Immature natural killer cell (primary cell): ENCODE results near the gene NEURL1. TPM values are rescaled to one million over a fixed set of nuclear protein-coding genes. Genes with fewer than 3 reads are reported as not detected.
"Not testable (repeated sequence)": the region's sequence is repeated elsewhere in the genome, so short reads cannot be mapped to it uniquely, and the experiment has no call there.

Experiments used
- DNase-seq, 3 donors: peaks; one replicate each; pipeline ENCODE4 v3.0.0; 2022; ENCODE audit warnings: mixed read lengths in 1 of 3
- H3K27ac Mint-ChIP-seq, 6 donors: one replicate each; pipeline ENCODE4 v1.8.0; 2020; ENCODE audit warnings: mixed read lengths in 6 of 6, mild to moderate bottlenecking in 5 of 6, inconsistent platforms in 4 of 6, moderate library complexity in 3 of 6
- H3K27me3 Mint-ChIP-seq, 3 donors: one replicate each; pipeline ENCODE4 v1.8.0; 2020 to 2021; ENCODE audit warnings: low read depth in 3 of 3, mild to moderate bottlenecking in 3 of 3, mixed read lengths in 3 of 3, moderate library complexity in 3 of 3, inconsistent platforms in 1 of 3
- H3K36me3 Mint-ChIP-seq, 3 donors: one replicate each; pipeline ENCODE4 v1.8.0; 2020; ENCODE audit warnings: mixed read lengths in 3 of 3, inconsistent platforms in 2 of 3, mild to moderate bottlenecking in 2 of 3
- H3K4me1 Mint-ChIP-seq, 2 donors: one replicate each; pipeline ENCODE4 v1.8.0; 2020; ENCODE audit warnings: inconsistent platforms in 2 of 2, mild to moderate bottlenecking in 2 of 2, mixed read lengths in 2 of 2, moderate library complexity in 1 of 2
- H3K4me3 Mint-ChIP-seq, 5 donors: one replicate each; pipeline ENCODE4 v1.8.0; 2020; ENCODE audit warnings: mild to moderate bottlenecking in 5 of 5, mixed read lengths in 5 of 5, inconsistent platforms in 3 of 5, moderate library complexity in 3 of 5
- H3K9me3 Mint-ChIP-seq, 6 donors: one replicate each; pipeline ENCODE4 v1.8.0; 2020; ENCODE audit warnings: mild to moderate bottlenecking in 6 of 6, mixed read lengths in 6 of 6, inconsistent platforms in 4 of 6, moderate library complexity in 3 of 6
- polyA plus RNA-seq, 3 donors: library from polyadenylated mRNA; unstranded; fragments of 300-500 nt; fragmentation: Illumina TruSeq; gene quantifications; one replicate each; pipeline ENCODE4 v1.2.3, GENCODE V29; 2021

NEURL1 gene
- polyA plus RNA-seq, 3 donors from 2014 or later, result 0.07 to 0.35 TPM; not detected in 1

DNA sequence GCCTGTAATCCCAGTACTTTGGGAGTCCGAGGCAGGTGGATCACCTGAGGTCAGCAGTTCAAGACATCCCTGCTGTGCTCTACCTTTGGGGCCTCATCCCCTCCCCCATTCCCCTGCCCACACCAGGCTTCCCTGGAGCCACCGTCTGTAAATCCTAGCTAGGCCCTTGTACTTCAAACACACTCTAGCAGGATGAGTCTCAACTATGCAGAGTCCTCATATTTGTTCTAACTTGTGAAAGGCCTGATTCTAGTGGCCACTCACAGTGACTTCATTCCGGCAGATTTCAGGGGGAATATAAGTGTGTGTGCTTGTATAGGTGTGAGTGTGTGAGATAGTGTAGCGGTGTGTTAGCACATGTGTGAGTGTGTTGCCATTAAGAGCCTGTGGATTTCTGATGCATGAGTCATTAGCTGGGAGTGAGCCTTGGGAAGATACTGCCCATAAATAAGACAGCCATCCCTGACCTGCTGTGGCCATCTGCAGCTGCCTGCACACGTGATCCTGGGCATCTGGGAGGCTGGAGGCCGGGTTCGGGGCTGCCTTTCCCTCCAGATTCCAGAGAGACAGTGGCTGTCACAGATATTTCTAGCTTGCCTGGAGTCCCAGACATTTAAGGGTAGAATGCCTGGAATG, 1.7 kb upstream of the NEURL1 start:
- H3K36me3 Mint-ChIP-seq, result no peaks in the 10 kb centered on the region
- H3K9me3 Mint-ChIP-seq, result no peaks in the 10 kb centered on the region
- H3K27me3 Mint-ChIP-seq, result peaks cover 16 to 20% (median 16%) of the 10 kb centered on the region in 3 donors
- peak overlapping the region in 3 of 5 donors; percentile 14 to 22 (median 15) for H3K4me3 Mint-ChIP-seq
- no peak overlapping the region for H3K27ac Mint-ChIP-seq
- peaks cover 8 to 13% of the 10 kb centered on the region in 2 donors for H3K4me1 Mint-ChIP-seq
- DNase-seq, result no peak

DNA sequence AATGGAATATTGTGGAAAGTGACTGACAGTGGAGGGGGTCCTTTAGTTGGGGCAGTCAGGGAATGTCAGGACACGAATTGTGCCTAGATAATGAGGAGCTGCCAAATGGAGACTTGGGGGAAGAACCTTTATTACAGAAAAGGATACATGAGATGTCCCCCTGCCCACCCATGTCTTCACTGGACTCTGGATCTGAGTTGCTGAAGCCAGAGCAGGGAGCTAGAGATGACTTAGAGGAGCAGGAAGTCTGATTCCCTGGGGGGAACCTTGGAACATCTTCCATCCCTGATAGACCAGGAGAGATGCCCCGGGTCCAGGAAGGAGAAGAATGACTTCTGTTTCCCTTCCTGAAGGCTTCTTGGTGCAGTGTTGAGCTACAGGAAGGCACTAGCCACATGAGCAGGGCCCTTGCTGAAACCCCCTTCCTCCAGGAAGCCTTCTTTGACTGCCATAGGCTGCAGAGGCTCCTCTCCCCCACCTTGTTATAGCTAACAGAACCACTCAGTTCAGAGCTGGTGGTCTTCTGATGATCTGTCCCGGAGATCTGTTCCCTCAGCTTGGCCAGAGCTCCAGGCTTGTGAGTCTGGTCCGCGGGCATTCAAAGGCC, 747 bp upstream of the NEURL1 start:
- Mint-ChIP-seq H3K27me3 (peaks cover 19 to 21% (median 20%) of the 10 kb centered on the region in 3 donors), H3K9me3 (no peaks in the 10 kb centered on the region), H3K36me3 (no peaks in the 10 kb centered on the region), H3K4me1 (peaks cover 8 to 13% of the 10 kb centered on the region in 2 donors), H3K27ac (no peak overlapping the region), H3K4me3 (peak overlapping the region; percentile 57 to 78 (median 73))
- no peak for DNase-seq

DNA sequence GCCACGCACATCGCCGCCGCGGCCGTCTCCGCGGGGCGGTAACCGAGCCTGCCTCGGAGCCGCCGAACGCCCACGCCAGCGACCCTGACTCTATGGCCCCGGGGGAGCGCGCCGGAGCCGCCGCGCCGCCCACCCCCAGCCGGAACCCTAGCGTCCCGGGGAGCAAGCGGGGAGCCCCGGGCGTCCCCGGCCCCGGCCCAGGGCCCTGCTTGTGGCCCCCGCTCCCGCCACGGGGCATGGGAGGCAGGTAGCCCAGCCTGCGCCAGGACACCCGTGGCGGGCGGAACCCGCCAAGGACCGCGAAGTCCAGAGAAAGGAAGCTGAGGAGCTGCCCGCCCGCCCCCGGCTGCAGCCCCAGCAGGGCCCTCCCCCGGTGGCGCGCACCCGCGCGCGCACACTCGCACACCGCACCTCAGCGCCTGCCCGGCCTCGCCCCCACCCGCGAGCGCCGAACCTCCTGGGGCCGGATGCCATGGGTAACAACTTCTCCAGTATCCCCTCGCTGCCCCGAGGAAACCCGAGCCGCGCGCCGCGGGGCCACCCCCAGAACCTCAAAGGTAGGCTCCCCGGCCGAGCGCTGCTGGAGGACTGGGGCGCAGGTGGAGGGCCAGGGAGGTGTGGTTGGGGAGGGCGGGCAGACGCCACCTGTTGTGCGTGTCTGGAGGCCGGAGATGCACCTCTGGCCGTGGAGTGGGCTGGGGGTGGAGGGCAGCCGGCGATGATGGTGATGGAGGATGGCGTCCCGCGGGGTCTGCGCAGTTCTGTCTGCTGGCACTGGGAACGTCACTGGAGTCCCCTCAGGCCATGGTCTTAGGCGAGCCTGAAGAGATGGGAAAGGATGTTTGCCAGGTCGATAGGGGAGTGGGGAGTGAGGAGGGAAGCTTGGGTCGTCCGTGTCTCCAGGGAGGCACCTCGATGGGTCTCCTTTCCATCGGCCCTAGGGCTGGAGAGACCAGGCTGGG, 692 bp downstream of the NEURL1 start:
- no peaks in the 10 kb centered on the region for H3K9me3 Mint-ChIP-seq
- H3K36me3 Mint-ChIP-seq, result no peaks in the 10 kb centered on the region
- DNase-seq, result peak; percentile 18 to 46 (median 31)
- H3K27ac Mint-ChIP-seq, result no peak overlapping the region
- H3K4me1 Mint-ChIP-seq, result peaks cover 8 to 13% of the 10 kb centered on the region in 2 donors
- peaks cover 16 to 19% (median 18%) of the 10 kb centered on the region in 3 donors for H3K27me3 Mint-ChIP-seq
- peak overlapping the region; percentile 51 to 67 (median 62) for H3K4me3 Mint-ChIP-seq

DNA sequence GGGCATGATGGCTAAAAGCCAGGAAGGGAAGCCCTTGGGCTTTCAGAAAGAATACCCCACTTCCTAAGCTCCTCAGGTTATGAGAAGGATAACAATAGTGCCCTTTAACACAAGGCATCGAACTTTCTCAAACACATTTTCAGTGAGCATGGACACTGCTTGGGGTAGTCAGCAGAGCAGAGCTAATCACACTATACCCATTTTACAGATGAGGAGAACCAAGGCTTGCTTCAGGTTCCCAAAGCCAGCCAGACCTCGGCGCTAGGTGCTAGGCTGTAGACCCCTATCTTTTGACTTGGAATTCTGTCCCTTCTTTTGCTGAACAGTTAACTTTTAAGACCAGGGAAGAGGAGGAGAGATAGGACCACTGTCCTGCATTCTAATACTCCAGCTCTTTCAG, 1.8 kb downstream of the NEURL1 start:
- Mint-ChIP-seq H3K27me3 (peaks cover 16 to 18% (median 17%) of the 10 kb centered on the region in 3 donors), H3K36me3 (no peaks in the 10 kb centered on the region), H3K9me3 (no peaks in the 10 kb centered on the region), H3K27ac (no peak overlapping the region), H3K4me1 (peaks cover 8 to 12% of the 10 kb centered on the region in 2 donors), H3K4me3 (peak overlapping the region in 4 of 5 donors; percentile 38 to 67 (median 53))
- DNase-seq, result no peak

DNA sequence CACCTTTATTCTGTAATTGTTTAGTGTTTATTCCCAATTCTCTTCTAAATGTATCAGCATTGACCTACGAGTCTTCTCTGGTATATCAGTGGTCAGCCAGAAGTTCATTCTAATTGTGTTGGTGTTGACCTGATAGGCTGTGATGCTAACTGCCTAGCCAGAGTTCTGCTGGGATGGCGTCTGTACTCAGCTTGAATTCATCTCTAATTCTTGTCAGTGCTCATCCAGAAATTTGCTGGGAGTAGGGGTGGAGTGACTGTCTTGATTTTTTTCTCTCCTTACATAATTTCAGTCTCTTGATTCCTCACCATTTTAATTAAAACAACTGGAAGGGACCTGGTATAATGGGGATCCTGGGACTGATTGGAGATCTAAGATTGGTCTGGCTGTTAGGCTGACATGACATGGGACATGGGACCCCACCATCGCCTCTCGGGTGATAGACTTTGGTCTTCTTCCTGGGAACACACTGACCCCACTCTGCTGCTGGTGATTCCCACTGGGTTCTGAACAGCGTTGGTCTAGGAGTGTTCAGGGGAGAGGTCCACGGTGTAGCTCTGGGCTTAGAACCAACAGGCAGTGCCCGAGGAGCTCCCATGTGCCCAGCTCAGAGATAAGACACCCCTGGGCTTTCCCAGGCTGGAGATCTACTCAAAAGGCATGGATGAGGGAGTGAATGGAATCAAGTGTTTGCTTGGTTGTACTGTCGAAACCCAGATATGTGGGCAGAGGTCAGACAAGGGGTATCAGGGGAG, 3.8 kb downstream of the NEURL1 start:
- H3K27me3 Mint-ChIP-seq, result peaks cover 14 to 16% (median 15%) of the 10 kb centered on the region in 3 donors
- no peaks in the 10 kb centered on the region for H3K36me3 Mint-ChIP-seq
- DNase-seq, result no peak
- no peak overlapping the region for H3K4me3 Mint-ChIP-seq
- no peaks in the 10 kb centered on the region for H3K9me3 Mint-ChIP-seq
- H3K4me1 Mint-ChIP-seq, result peaks cover 8 to 11% of the 10 kb centered on the region in 2 donors
- H3K27ac Mint-ChIP-seq, result no peak overlapping the region

DNA sequence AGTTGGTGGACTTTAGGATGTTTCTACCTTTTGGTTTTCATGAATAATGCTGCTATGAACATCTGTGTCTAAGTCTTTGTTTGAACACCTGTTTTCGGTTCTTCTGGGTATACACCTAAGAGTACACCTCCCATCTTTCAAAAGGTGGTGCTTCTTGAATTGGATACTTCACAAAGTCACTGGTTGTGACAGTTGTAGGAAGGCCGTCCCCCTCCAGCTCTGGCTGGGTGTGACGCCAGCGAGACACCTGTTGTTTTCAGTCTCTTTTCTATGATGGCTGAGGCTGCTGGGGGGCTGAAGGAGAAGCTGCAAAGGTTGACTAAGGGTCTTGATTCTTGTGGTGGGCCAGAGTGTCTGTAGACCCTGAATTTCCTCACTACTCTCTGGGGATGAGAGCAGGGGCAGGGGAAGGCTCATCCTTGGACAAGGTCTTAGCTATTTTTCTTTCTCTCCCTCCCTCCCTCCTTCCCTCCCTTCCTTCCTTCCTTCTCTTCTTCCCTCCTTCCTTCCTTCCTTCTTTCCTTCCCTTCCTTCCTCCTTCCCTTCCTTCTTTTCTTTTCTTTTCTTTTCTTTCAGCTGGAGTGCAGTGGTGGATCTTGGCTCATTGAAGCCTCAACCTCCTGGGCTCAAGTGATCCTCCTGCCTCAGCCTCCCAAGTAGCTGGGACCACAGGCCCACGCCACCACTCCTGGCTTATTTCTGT, 5.6 kb downstream of the NEURL1 start:
- no peak for DNase-seq
- Mint-ChIP-seq H3K9me3 (no peaks in the 10 kb centered on the region), H3K4me3 (no peak overlapping the region), H3K27ac (no peak overlapping the region), H3K4me1 (peaks cover 2 to 4% of the 10 kb centered on the region in 2 donors), H3K27me3 (peaks cover 4 to 15% (median 8%) of the 10 kb centered on the region in 3 donors), H3K36me3 (no peaks in the 10 kb centered on the region)

DNA sequence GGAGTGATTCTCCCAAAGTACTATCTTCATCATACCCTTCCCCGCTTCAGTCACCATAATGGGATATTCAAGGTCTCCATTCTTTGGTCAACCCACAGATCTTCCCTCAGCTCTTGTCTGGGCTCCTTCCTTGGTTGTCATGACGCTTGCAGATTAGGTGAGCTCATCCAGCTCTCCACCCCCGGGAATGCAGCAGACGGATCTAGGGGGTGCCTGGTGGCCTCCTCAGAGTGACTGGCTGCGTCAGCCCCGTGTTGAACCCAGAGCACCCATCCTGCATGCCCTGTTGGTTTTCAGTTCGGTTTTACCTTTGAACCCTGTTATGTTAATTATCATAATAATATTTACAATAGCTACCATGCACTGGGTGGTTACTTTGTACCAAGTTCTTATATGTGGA, 6.4 kb downstream of the NEURL1 start:
- DNase-seq, result no peak
- Mint-ChIP-seq H3K4me3 (no peak overlapping the region), H3K4me1 (peaks cover 9 to 10% of the 10 kb centered on the region in 2 donors), H3K27me3 (peaks cover 5 to 15% (median 11%) of the 10 kb centered on the region in 3 donors), H3K36me3 (no peaks in the 10 kb centered on the region), H3K9me3 (no peaks in the 10 kb centered on the region), H3K27ac (no peak overlapping the region)

DNA sequence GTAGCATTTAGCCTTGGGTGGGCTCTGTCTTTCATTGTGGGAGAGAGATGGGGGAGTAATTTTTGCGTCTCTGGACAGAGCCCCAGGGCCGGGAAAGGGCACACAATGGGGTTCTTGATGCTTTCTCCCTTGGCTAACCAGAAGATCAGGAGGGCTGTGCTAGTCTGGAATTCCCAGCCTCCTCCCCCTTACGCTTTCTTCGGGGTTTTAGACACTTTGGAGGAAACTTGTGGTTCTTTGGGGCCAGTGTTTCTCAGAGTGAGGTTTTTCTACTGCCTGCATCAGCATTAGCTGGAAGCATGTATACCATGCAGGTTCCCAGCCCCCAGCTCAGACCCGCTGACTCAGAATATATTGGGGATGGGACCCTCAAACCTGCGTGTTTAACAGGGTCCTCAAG, 7.0 kb downstream of the NEURL1 start:
- Mint-ChIP-seq H3K4me3 (no peak overlapping the region), H3K9me3 (no peaks in the 10 kb centered on the region), H3K27me3 (peaks cover 5 to 11% (median 9%) of the 10 kb centered on the region in 3 donors), H3K4me1 (peaks cover 10 to 13% of the 10 kb centered on the region in 2 donors), H3K36me3 (no peaks in the 10 kb centered on the region), H3K27ac (peak overlapping the region in 1 of 6 donors; percentile 54)
- no peak for DNase-seq

DNA sequence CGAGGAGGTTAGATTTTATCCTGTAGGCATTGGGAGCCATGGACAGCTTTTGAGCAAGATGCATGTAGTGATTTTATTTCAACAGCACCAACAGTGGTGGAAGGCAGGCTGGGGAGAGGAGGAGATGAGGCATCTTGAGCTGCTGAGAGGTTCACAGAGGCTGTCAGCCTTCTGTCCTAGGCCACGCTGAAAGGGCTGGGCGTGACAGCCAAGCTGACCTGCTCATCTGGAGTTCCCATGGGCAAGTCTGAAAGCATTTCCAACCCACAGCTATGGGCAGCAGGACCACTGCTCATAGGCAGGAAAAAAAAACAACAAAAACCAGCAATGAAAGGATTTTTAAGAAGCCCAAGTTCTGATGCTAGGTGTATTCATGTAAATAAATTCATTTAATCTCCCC, 7.7 kb downstream of the NEURL1 start:
- Mint-ChIP-seq H3K4me1 (peaks cover 10 to 13% of the 10 kb centered on the region in 2 donors), H3K9me3 (no peaks in the 10 kb centered on the region), H3K27ac (no peak overlapping the region), H3K36me3 (no peaks in the 10 kb centered on the region), H3K27me3 (peaks cover 5 to 11% (median 5%) of the 10 kb centered on the region in 3 donors), H3K4me3 (no peak overlapping the region)
- DNase-seq, result no peak

DNA sequence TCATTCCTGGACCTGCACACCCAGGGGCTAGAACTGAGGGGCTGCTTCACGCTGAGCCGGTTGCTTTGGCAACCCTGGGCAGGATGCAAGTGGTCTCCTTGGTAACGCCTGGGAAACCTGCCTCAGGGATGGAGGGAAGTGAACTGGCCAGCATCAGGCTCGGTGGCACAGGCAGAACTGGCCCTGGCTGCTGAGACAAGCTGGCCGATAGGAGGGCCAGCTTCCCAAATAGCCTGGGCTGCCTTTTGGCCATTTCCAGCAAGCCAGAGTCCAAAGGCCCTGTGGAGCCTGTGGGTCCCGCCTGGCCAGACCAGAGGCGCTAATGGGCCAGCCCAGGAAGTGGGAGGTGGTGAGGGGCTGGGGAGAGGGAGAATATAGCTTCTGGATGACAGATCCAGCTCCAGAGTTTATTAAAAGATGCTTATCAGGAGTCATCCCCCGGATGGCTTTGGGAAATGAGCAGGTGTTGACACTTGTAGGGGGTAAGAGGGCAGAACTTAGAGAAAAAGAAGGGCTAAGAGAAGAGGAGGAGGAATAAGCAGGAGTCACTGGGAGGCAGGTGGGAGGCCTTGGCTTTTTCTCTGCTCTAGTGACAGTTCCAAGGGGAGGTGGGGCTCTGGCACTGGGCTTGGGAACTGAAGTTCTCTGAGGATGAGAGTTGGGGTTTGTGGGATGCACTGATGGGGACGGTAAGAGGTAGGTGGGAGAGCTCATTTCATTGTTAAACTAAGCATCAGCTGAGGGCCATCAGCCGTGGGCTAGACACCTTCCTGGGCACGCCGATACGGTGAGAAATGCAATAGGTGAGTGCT, 9.6 kb downstream of the NEURL1 start:
- no peaks in the 10 kb centered on the region for H3K36me3 Mint-ChIP-seq
- DNase-seq, result no peak
- no peaks in the 10 kb centered on the region for H3K9me3 Mint-ChIP-seq
- H3K27me3 Mint-ChIP-seq, result peaks cover 3 to 7% (median 7%) of the 10 kb centered on the region in 3 donors
- peak overlapping the region in 1 of 5 donors; percentile 37 for H3K4me3 Mint-ChIP-seq
- peak overlapping the region in 1 of 6 donors; percentile 28 for H3K27ac Mint-ChIP-seq
- peaks cover 10 to 17% of the 10 kb centered on the region in 2 donors for H3K4me1 Mint-ChIP-seq

DNA sequence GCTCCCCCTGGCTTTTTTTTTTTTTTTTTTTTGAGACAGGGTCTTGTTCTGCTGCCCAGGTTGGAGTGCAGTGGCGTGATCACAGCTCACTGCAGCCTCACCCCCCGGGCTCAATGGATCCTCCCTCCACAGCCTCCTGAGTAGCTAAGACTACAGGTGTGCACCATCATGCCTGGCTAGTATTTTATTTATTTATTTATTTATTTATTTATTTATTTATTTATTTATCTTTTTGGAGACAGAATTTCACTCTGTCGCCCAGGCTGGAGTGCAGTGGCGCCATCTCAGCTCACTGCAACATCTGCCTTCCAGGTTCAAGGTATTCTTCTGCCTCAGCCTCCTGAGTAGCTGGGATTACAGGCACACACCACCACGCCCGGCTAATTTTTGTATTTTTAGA, 10.3 kb downstream of the NEURL1 start:
- H3K36me3 Mint-ChIP-seq, DNase-seq, H3K27me3 Mint-ChIP-seq, H3K4me3 Mint-ChIP-seq, H3K9me3 Mint-ChIP-seq: not testable (repeated sequence)
- peaks cover 10 to 17% of the 10 kb centered on the region in 2 donors for H3K4me1 Mint-ChIP-seq
- H3K27ac Mint-ChIP-seq, result peak overlapping the region in 2 of 6 donors; percentile 3 to 7

DNA sequence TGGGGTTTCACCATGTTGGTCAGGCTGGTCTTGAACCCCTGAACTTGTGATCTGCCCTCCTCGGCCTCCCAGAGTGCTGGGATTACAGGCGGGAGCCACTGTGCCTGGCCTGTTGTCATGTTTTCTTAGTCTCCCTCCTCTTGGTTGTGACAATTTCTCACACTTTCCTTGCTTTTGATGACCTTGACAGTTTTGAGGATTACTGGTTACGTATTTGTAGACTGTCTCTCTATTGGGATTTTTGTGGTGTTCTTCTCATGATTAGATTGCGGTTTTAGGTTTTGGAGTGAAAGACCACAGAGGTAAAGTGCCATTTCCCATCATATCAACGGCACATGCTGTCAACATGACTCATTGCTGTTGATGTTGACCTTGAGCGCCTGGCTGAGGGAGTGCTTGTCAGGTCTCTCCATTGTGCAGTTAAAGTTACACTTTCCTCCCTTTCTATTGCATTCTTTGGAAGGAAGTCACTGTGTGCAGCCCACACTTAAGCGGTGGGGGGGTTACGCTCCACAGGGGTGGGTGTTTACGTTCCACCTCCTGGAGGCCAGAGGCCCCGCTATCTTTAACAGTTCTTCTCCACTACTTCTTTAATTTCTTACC, 10.8 kb downstream of the NEURL1 start:
- Mint-ChIP-seq H3K27ac (peak overlapping the region in 4 of 6 donors; percentile 3 to 33 (median 17)), H3K9me3 (no peaks in the 10 kb centered on the region), H3K4me3 (peak overlapping the region in 4 of 5 donors; percentile 10 to 42 (median 33)), H3K4me1 (peaks cover 10 to 17% of the 10 kb centered on the region in 2 donors), H3K36me3 (no peaks in the 10 kb centered on the region), H3K27me3 (peaks cover 3 to 7% (median 7%) of the 10 kb centered on the region in 3 donors)
- DNase-seq, result peak; percentile 56 to 60 (median 57)
